Epidermal melanocyte (primary cell): ENCODE data around the gene SMIM14.
"Not testable (repeated sequence)": the region's sequence is repeated elsewhere in the genome, so short reads cannot be mapped to it uniquely, and the experiment has no call there.

Experiments used
- DNase-seq: peaks from one replicate; pipeline ENCODE4 v3.0.0; 2011; ENCODE audit warnings: low spot score; ENCODE audit not compliant: insufficient read length

SMIM14 gene

GRCh38 chr4:39648213-39648612 is 9.5 kb upstream of the SMIM14 start:
- no peak for DNase-seq

- no peak for DNase-seq
These were observed 4.4 kb upstream of the SMIM14 start for GRCh38 chr4:39642885-39643552.

GRCh38 chr4:39641451-39641850 is 2.8 kb upstream of the SMIM14 start:
- DNase-seq, result no peak

- DNase-seq, result no peak
These were observed 895 bp downstream of the SMIM14 start for GRCh38 chr4:39637586-39638353.

- DNase-seq, result no peak
These were observed 1.5 kb downstream of the SMIM14 start for GRCh38 chr4:39637221-39637585.

GRCh38 chr4:39636531-39637184 is 2.0 kb downstream of the SMIM14 start:
- no peak for DNase-seq

GRCh38 chr4:39635023-39635422 is 3.6 kb downstream of the SMIM14 start:
- no peak for DNase-seq

- DNase-seq, result no peak
These were observed 7.0 kb downstream of the SMIM14 start for GRCh38 chr4:39631700-39632079.

- no peak for DNase-seq
These were observed 11.3 kb downstream of the SMIM14 start for GRCh38 chr4:39627413-39627812.

GRCh38 chr4:39626913-39627312 is 11.8 kb downstream of the SMIM14 start:
- no peak for DNase-seq

GRCh38 chr4:39626261-39626660 is 12.4 kb downstream of the SMIM14 start:
- no peak for DNase-seq

- no peak for DNase-seq
These were observed 17.1 kb downstream of the SMIM14 start for GRCh38 chr4:39621582-39621981.

- DNase-seq, result no peak
These were observed 17.9 kb downstream of the SMIM14 start for GRCh38 chr4:39620551-39621313.

GRCh38 chr4:39617534-39617933 is 21.1 kb downstream of the SMIM14 start:
- no peak for DNase-seq

- DNase-seq, result no peak
These were observed 22.0 kb downstream of the SMIM14 start for GRCh38 chr4:39616651-39617050.

- not testable (repeated sequence) for DNase-seq
These were observed 22.6 kb downstream of the SMIM14 start for GRCh38 chr4:39616112-39616511.

GRCh38 chr4:39614487-39615162 is 24.0 kb downstream of the SMIM14 start:
- no peak for DNase-seq

GRCh38 chr4:39613093-39613656 is 25.5 kb downstream of the SMIM14 start:
- no peak for DNase-seq

GRCh38 chr4:39609454-39609931 is 29.2 kb downstream of the SMIM14 start:
- no peak for DNase-seq

GRCh38 chr4:39608451-39608850 is 30.2 kb downstream of the SMIM14 start:
- no peak for DNase-seq

GRCh38 chr4:39606747-39607146 is 31.9 kb downstream of the SMIM14 start:
- DNase-seq, result no peak
